GM12878 (cell line): Measurements from ENCODE around the gene PAK3. TPM values are rescaled to one million over a fixed set of nuclear protein-coding genes. Genes with fewer than 3 reads are reported as not detected.

Experiments
- ATAC-seq: fragments of 200-7000 bp; cut with Tn5 transposase; 3 replicates; pipeline ENCODE4 v1.9.1; 2020; ENCODE audit warnings: mild to moderate bottlenecking, moderate library complexity
- BruUV-seq: library from RNA; stranded (reverse); fragments of 400-500 nt; replicated peaks from 2 replicates; lab custom pipeline; 2021; lab: Mats Ljungman, UMichigan
- CTCF ChIA-PET: fragments of 300-600 bp; sonication (Branson Sonifier 250); formaldehyde crosslinking; extraction: SDS; loops from one replicate; lab custom pipeline; 2021; ENCODE audit warnings: inconsistent platforms; lab: Yijun Ruan, JAX
- POLR2A ChIA-PET: fragments of 350-600 bp; formaldehyde crosslinking; extraction: SDS; loops from one replicate; lab custom pipeline; 2021; ENCODE audit warnings: inconsistent platforms; lab: Charles Lee
- RAD21 ChIA-PET: fragments of 300-600 bp; sonication (Branson Sonifier 250); formaldehyde crosslinking; loops from one replicate; lab custom pipeline; 2023; ENCODE audit warnings: antibody characterized with exemption; ENCODE audit not compliant: unreplicated experiment; lab: Charles Lee
- SMC1A ChIA-PET: fragments of 300-600 bp; sonication (Branson Sonifier 250); formaldehyde crosslinking; loops from one replicate; lab custom pipeline; 2023; ENCODE audit not compliant: unreplicated experiment, uncharacterized antibody; lab: Charles Lee
- DNase-seq: peaks from one replicate; pipeline ENCODE4 v3.0.0-alpha.2; 2011; ENCODE audit warnings: low read depth, low spot score
- FAIRE-seq: peaks from 3 replicates; lab custom pipeline; 2011; peaks lifted over from hg19 to GRCh38; lab: Jason Lieb, UNC
- H2AFZ ChIP-seq: 2 replicates; pipeline ENCODE4 v1.6.0; 2011; ENCODE audit warnings: low read depth, low read length, control low read depth; ENCODE audit not compliant: control insufficient read depth
- H3K27ac ChIP-seq: 2 replicates; pipeline ENCODE4 v1.5.1; 2011; ENCODE audit warnings: control low read depth; ENCODE audit not compliant: control insufficient read depth, insufficient read depth
- H3K27me3 ChIP-seq, 2 experiments: replicated peaks in 1 of 2; 2 replicates each; pipeline versions ENCODE4 v1.6.0 to v1.6.1; 2011; ENCODE audit warnings: low read length in 1 of 2; ENCODE audit not compliant: control insufficient read depth in 2 of 2, insufficient read depth in 2 of 2
- H3K36me3 ChIP-seq, 2 experiments: 2 replicates each; pipeline ENCODE4 v1.5.1; 2011; ENCODE audit warnings: low read length in 1 of 2; ENCODE audit not compliant: control insufficient read depth in 2 of 2, insufficient read depth in 2 of 2
- H3K4me1 ChIP-seq: 2 replicates; pipeline ENCODE4 v1.6.1; 2011; ENCODE audit warnings: mild to moderate bottlenecking, low read length, moderate library complexity, mixed read lengths; ENCODE audit not compliant: control insufficient read depth, insufficient read depth
- H3K4me2 ChIP-seq: 2 replicates; pipeline ENCODE4 v1.6.0; 2011; ENCODE audit warnings: control low read depth; ENCODE audit not compliant: control insufficient read depth, insufficient read depth
- H3K4me3 ChIP-seq: fragments of 200-600 bp; sonication (generic); 2 replicates; pipeline ENCODE4 v1.5.1; 2016
- H3K79me2 ChIP-seq: 2 replicates; pipeline ENCODE4 v1.6.0; 2011; ENCODE audit warnings: low read length; ENCODE audit not compliant: control insufficient read depth, insufficient read depth
- H3K9ac ChIP-seq: 2 replicates; pipeline ENCODE4 v1.8.0; 2011; ENCODE audit warnings: low read length, control low read depth, mixed read lengths; ENCODE audit not compliant: control insufficient read depth, insufficient read depth
- H3K9me3 ChIP-seq: replicated peaks from 3 replicates; pipeline ENCODE4 v1.5.1; 2011; ENCODE audit warnings: mild to moderate bottlenecking, low read length; ENCODE audit not compliant: control insufficient read depth, insufficient read depth
- H4K20me1 ChIP-seq: 2 replicates; pipeline ENCODE4 v1.6.0; 2011; ENCODE audit not compliant: control insufficient read depth, insufficient read depth
- BRCA1 ChIP-seq: IDR thresholded peaks from 2 replicates; pipeline ENCODE4 v1.6.1; 2011; ENCODE audit warnings: low read depth, low read length, improper control_type of control experiment
- IKZF2 ChIP-seq, 2 experiments: fragments of 450-650 bp; IDR thresholded peaks; 2 replicates each; pipeline ENCODE4 v1.6.1; 2017; ENCODE audit warnings: mild to moderate bottlenecking in 2 of 2, moderate library complexity in 2 of 2
- KAT2A ChIP-seq: conservative IDR thresholded peaks from 2 replicates; pipeline ENCODE4 v1.6.1; 2011; ENCODE audit warnings: low read depth, low read length; ENCODE audit not compliant: control insufficient read depth
- MEF2B ChIP-seq: fragments of 450-650 bp; IDR thresholded peaks from 2 replicates; pipeline ENCODE4 v1.6.1; 2018; ENCODE audit warnings: mild to moderate bottlenecking, moderate library complexity; ENCODE audit not compliant: partially characterized antibody, poor library complexity, severe bottlenecking
- POLR2AphosphoS2 ChIP-seq: IDR thresholded peaks from 2 replicates; pipeline ENCODE4 v1.6.1; 2011; ENCODE audit warnings: low read depth, mild to moderate bottlenecking, low read length, improper control_type of control experiment, moderate library complexity
- RFX5 ChIP-seq: IDR thresholded peaks from 2 replicates; pipeline ENCODE4 v1.6.1; 2011; ENCODE audit warnings: low read depth, low read length, improper control_type of control experiment
- SMAD1 ChIP-seq: fragments of 450-650 bp; IDR thresholded peaks from 2 replicates; pipeline ENCODE4 v1.6.1; 2018; ENCODE audit warnings: mild to moderate bottlenecking, low read depth; ENCODE audit not compliant: partially characterized antibody
- SMARCA5 ChIP-seq: fragments of 450-650 bp; IDR thresholded peaks from 2 replicates; pipeline ENCODE4 v1.6.1; 2017; ENCODE audit warnings: mild to moderate bottlenecking
- TARDBP ChIP-seq: IDR thresholded peaks from 2 replicates; pipeline ENCODE4 v1.6.1; 2016; ENCODE audit warnings: borderline replicate concordance
- ZNF207 ChIP-seq: fragments of 450-650 bp; IDR thresholded peaks from 2 replicates; pipeline ENCODE4 v1.6.1; 2014; ENCODE audit warnings: antibody characterized with exemption, mild to moderate bottlenecking, borderline replicate concordance
- ZNF384 ChIP-seq: IDR thresholded peaks from 2 replicates; pipeline ENCODE4 v1.6.1; 2012; ENCODE audit warnings: low read depth, mild to moderate bottlenecking, low read length, improper control_type of control experiment, borderline replicate concordance
- WGBS: methylation state at CpG from one replicate; pipeline ENCODE4 v1.1.6; 2016; ENCODE audit warnings: low lambda C conversion rate; ENCODE audit not compliant: insufficient replicate concordance, insufficient coverage; ENCODE audit errors: missing lambda C conversion rate; 5-methylcytosine and 5-hydroxymethylcytosine counted together
- in situ Hi-C: fragments of 300-500 bp; cut with MboI; formaldehyde crosslinking; loops from 9 replicates; pipeline ENCODE4 v1.14.3; 2018; ENCODE audit warnings: mixed read lengths
- intact Hi-C: fragments of 100-400 bp; cut with micrococcal nuclease; formaldehyde crosslinking; loops from one replicate; pipeline ENCODE4 v1.14.2; 2022; ENCODE audit not compliant: unreplicated experiment
- polyA plus RNA-seq, 11 experiments: library from polyadenylated mRNA; depleted of rRNA in 4 of 11; unstranded in 6 of 11; stranded (reverse) in 5 of 11; fragments of >200 nt; fragmentation: Nextera tagmentation in 4 of 11; fragmentation: Illumina TruSeq in 1 of 11; extraction: Ambion mirVana in 4 of 11; extraction: Trizol in 1 of 11; gene quantifications; 1 replicate in 1 of 11; 2 replicates in 10 of 11; pipeline versions ENCODE4 v1.2.1 to v1.2.3, GENCODE V29; 2011 to 2016; ENCODE audit warnings: inconsistent platforms in 2 of 11, missing spikeins in 2 of 11, low read depth in 1 of 11
- total RNA-seq, 4 experiments: library from RNA; depleted of rRNA in 3 of 4; stranded (reverse); fragments of >200 nt in 3 of 4; fragmentation: Illumina TruSeq in 1 of 4; extraction: Trizol in 1 of 4; gene quantifications; 2 replicates each; pipeline versions ENCODE4 v1.2.1 to v1.2.3, GENCODE V29; 2013 to 2021

Gene PAK3
- total and polyA plus RNA-seq, 10 of the 15 experiments (the other 5 are each of a cell fraction or from before 2014, with no cell fraction given): 0.02 to 0.10 (median 0.04) TPM; not detected in 6

- ChIA-PET CTCF (no interaction called here), RAD21 (no interaction called here), SMC1A (interaction anchor here (1.2 kb wide), 1 partner anchor 40 kb away, joined by 3 read pairs; no protein-coding TSS in a partner anchor), POLR2A (no interaction called here)
- Histone ChIP-seq H3K27ac (no peak overlapping the region), H3K4me2 (no peak overlapping the region), H3K9ac (no peak overlapping the region), H3K9me3 (no peaks in the 10 kb centered on the region), H3K27me3 (0 out of 4 replicates have a peak, but pooled peaks cover 0 to 2% of the 10 kb centered on the region in 2 experiments), H4K20me1 (no peaks in the 10 kb centered on the region), H3K4me1 (no peaks in the 10 kb centered on the region), H3K79me2 (no peaks in the 10 kb centered on the region), H3K4me3 (no peak overlapping the region), H3K36me3 (no peaks in the 10 kb centered on the region), H2AFZ (no peak overlapping the region)
- intact Hi-C loops: no loop called here
- FAIRE-seq: no peak
- WGBS: 33% methylated on average over 3 of the region's 3 CpGs
- TF ChIP-seq MEF2B (no peak), TARDBP (no peak), ZNF384 (no peak), IKZF2 (IDR thresholded peaks at IDR 0.05) (no peak), ZNF207 (no peak), KAT2A (no peak), POLR2AphosphoS2 (no peak), RFX5 (no peak), SMARCA5 (no peak), SMAD1 (no peak), BRCA1 (no peak)
- ATAC-seq: no peak
- in situ Hi-C loops: no loop called here
- DNase-seq: no peak
- BruUV-seq: no TSS peak
Observed at GRCh38 chrX:111259559-111259958, 163.6 kb downstream of the PAK3 start.
